Right lobe of liver (tissue), 6 donors: ENCODE results near the gene SHBG. TPM values are rescaled to one million over a fixed set of nuclear protein-coding genes. Genes with fewer than 3 reads are reported as not detected.

ENCODE experiments used
- ATAC-seq, 4 donors: fragments of 200-7000 bp; cut with Tn5 transposase; one replicate each; pipeline ENCODE4 v1.9.1; 2020; ENCODE audit warnings: mild to moderate bottlenecking in 4 of 4, moderate library complexity in 4 of 4
- DNase-seq, 3 donors: peaks; one replicate each; pipeline ENCODE4 v3.0.0-alpha.2; 2020
- H3K27ac ChIP-seq, 3 donors: fragments of 200-600 bp; one replicate each; pipeline ENCODE4 v1.8.0; 2022
- H3K27me3 ChIP-seq, 2 donors: fragments of 200-600 bp; one replicate each; pipeline ENCODE4 v1.8.0; 2022
- H3K36me3 ChIP-seq, 4 donors: fragments of 200-600 bp; sonication (generic) in 1 of 4; one replicate each; pipeline versions ENCODE4 v1.5.1 to v1.8.0; 2017 to 2022; ENCODE audit warnings: control low read depth in 1 of 4
- H3K4me1 ChIP-seq, 4 donors: fragments of 200-600 bp; sonication (generic) in 1 of 4; one replicate each; pipeline versions ENCODE4 v1.5.1 to v1.8.0; 2017 to 2022; ENCODE audit warnings: control low read depth in 1 of 4
- H3K4me3 ChIP-seq, 3 donors: fragments of 200-600 bp; one replicate each; pipeline ENCODE4 v1.8.0; 2022
- H3K9me3 ChIP-seq, 4 donors: fragments of 200-600 bp; sonication (generic) in 1 of 4; one replicate each; pipeline versions ENCODE4 v1.5.1 to v1.8.0; 2017 to 2022; ENCODE audit warnings: control low read depth in 1 of 4
- CTCF ChIP-seq, 4 donors: fragments of 200-600 bp in 3 of 4; fragments of 450-650 bp in 1 of 4; IDR thresholded peaks; one replicate each; pipeline versions ENCODE4 v1.5.1 to v1.8.0; 2016 to 2022; ENCODE audit warnings: antibody characterized with exemption in 4 of 4, mild to moderate bottlenecking in 2 of 4
- POLR2A ChIP-seq: fragments of 450-650 bp; IDR thresholded peaks from one replicate; pipeline ENCODE4 v1.6.1; 2017; ENCODE audit warnings: antibody characterized with exemption, mild to moderate bottlenecking
- WGBS: methylation state at CpG from one replicate; pipeline ENCODE4 v1.1.6; 2018; ENCODE audit warnings: low coverage, low lambda C conversion rate; ENCODE audit not compliant: insufficient coverage; ENCODE audit errors: missing lambda C conversion rate; 5-methylcytosine and 5-hydroxymethylcytosine counted together
- intact Hi-C, 2 donors: fragments of 100-400 bp; cut with DNase I; formaldehyde crosslinking; loops; one replicate each; pipeline versions ENCODE4 v1.11.2 to v1.14.1; 2022
- total RNA-seq, 6 experiments: library from RNA; depleted of rRNA in 2 of 6; stranded (reverse); fragments of >200 nt in 2 of 6; fragmentation: NEBNext Ultra II Directional in 3 of 6; extraction: Animal tissue kit (Norgen Biotek cat#: 25700) in 3 of 6; gene quantifications; one replicate each; pipeline versions ENCODE4 v1.1.0 to v1.2.4, GENCODE V29; 2016 to 2023
- donor health status: DM: no; HTN: yes; CAD: no.
- donor health status: DM: no; HTN: no; CAD: no.
- donor health status: DM: no; HTN: no; CAD: no.
- donor health status: DM: no; HTN: yes; CAD: no.
- donor health status: DM: no; HTN: yes; CAD: no.

The SHBG gene
- total RNA-seq, 6 experiments from 2014 or later, result 2.4 to 70.2 (median 15.4) TPM

DNA sequence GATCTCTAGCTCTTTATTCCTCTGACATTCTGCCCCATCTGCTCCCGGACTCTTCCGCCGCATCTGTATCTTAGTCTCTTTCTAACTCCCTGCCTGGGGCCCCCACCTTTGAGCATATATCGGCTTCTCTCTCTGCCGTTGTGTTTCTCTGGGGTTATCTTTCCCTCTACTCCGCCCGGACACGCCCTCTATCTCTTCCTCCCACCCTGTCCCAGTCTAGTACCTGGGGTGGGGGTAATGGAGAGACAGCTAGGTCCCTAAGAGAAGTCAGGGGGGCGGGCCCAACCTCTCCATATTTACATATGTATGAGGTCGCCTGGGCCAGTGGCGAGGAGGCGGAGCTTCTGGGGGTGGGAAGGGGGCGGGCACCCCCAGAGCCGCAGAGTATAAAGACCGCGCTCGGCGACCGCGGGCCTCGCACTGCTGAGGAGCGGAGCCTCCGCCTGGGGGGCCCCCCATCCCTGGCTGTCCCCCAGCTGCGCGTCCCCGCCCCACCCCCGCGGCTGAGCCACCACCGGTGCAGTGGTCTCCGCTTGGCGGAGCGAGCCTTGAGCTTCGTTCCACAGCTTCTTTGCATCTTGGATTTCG, 20.7 kb downstream of the SHBG start, which contains the start of gene ATP1B2:
TSS of gene ATP1B2 (plus strand) at position 418 of the 588 bp plus-strand sequence. CDS start 593 bp downstream, outside the sequence.
- WGBS, result 3% methylated on average over 14 of the region's 34 CpGs
- intact Hi-C loops, result no loop called here
- DNase-seq (peak; percentile 72 to 85 (median 73)), ATAC-seq (peak; percentile 84 to 93 (median 88))
- H3K27me3 ChIP-seq, result no peaks in the 10 kb centered on the region
- no peaks in the 10 kb centered on the region for H3K36me3 ChIP-seq
- no peak within 1 kb of the TSS for H3K27ac ChIP-seq
- TF ChIP-seq POLR2A, result no peak
- TF ChIP-seq CTCF (IDR thresholded peaks at IDR 0.05), result no peak
- H3K9me3 ChIP-seq, result no peaks in the 10 kb centered on the region
- peaks cover 0 to 13% (median 4%) of the 10 kb centered on the region in 4 donors for H3K4me1 ChIP-seq
- peak within 1 kb of the TSS; percentile 32 to 48 (median 46) for H3K4me3 ChIP-seq

GRCh38 chr17:7651097-7651664, 21.2 kb downstream of the SHBG start:
- no peaks in the 10 kb centered on the region for H3K9me3 ChIP-seq
- ATAC-seq (no peak), DNase-seq (no peak)
- H3K4me3 ChIP-seq, result peak overlapping the region; percentile 32 to 48 (median 46)
- H3K27me3 ChIP-seq, result no peaks in the 10 kb centered on the region
- intact Hi-C loops, result no loop called here
- TF ChIP-seq CTCF (IDR thresholded peaks at IDR 0.05) (no peak), POLR2A (no peak)
- WGBS, result 0% methylated on average over 17 of the region's 45 CpGs
- H3K4me1 ChIP-seq, result peaks cover 0 to 13% (median 4%) of the 10 kb centered on the region in 4 donors
- no peak overlapping the region for H3K27ac ChIP-seq
- no peaks in the 10 kb centered on the region for H3K36me3 ChIP-seq

GRCh38 chr17:7651665-7652387, 21.9 kb downstream of the SHBG start:
- H3K9me3 ChIP-seq, result no peaks in the 10 kb centered on the region
- ATAC-seq (peak in 1 of 4 donors; percentile 11), DNase-seq (no peak)
- no peak overlapping the region for H3K27ac ChIP-seq
- TF ChIP-seq CTCF (IDR thresholded peaks at IDR 0.05) (no peak), POLR2A (no peak)
- no peaks in the 10 kb centered on the region for H3K36me3 ChIP-seq
- intact Hi-C loops, result no loop called here
- WGBS, result 10% methylated on average over 16 of the region's 54 CpGs
- H3K4me3 ChIP-seq, result peak overlapping the region; percentile 32 to 48 (median 46)
- H3K27me3 ChIP-seq, result no peaks in the 10 kb centered on the region
- H3K4me1 ChIP-seq, result peaks cover 0 to 13% (median 4%) of the 10 kb centered on the region in 4 donors

DNA sequence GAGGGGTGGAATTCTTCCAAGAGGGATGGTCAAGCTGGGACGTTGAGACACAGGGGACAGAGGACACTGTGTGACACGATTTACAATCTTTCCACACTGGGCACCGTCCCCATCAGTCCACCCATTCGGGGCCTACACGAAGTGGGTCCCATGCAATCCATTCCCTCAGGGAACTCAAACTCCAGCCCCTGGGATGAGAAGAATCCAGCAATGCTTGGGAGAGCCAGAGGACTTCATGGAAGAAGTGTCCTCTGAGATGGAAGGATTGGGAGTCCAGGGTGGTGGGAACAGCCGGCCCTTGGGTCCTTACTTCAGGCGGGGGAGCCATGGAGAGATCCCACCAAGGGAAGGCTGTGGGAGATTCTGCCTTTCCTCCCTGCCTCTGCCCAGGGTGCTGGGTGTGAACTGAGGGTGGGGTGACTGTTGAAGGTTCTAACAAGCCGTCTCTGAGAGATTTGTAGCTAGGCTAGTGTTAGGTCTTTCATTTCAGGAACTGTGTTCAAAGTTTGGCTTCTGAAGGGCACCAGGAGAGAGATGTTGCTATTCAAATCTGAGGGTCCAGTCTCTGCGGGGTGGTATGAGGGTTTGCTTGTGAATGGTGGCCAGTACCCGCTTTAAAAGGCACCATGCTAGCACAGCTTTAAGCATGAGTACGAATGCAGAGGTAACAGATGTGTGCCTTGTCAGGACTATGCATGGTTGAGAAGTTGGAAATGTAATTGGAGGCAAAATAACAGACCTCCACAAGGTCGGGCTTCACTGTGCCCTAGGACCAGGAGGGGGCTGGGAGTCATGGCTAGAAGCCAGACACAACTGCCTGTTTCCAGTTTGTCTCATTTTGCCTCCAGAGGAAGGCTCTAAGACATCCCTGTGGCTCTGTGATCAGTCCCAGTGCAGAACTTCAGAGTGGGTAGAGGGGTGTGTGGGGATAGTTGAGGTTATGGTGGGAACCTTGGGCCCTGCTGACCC, 22.7 kb downstream of the SHBG start:
- Histone ChIP-seq H3K27me3 (no peaks in the 10 kb centered on the region), H3K4me1 (peaks cover 0 to 13% (median 4%) of the 10 kb centered on the region in 4 donors), H3K4me3 (no peak overlapping the region), H3K27ac (no peak overlapping the region), H3K9me3 (no peaks in the 10 kb centered on the region), H3K36me3 (no peaks in the 10 kb centered on the region)
- ATAC-seq, result no peak
- intact Hi-C loops, result no loop called here
- no peak for TF ChIP-seq POLR2A
- TF ChIP-seq CTCF (IDR thresholded peaks at IDR 0.05), result no peak
- DNase-seq, result no peak
- WGBS, result 81% methylated on average over 5 of the region's 12 CpGs
